ENCODE data around the gene FOSB.
A peak's percentile ranks its signal among the peaks of the same experiment; 100 is the strongest.

Gene FOSB

DNA sequence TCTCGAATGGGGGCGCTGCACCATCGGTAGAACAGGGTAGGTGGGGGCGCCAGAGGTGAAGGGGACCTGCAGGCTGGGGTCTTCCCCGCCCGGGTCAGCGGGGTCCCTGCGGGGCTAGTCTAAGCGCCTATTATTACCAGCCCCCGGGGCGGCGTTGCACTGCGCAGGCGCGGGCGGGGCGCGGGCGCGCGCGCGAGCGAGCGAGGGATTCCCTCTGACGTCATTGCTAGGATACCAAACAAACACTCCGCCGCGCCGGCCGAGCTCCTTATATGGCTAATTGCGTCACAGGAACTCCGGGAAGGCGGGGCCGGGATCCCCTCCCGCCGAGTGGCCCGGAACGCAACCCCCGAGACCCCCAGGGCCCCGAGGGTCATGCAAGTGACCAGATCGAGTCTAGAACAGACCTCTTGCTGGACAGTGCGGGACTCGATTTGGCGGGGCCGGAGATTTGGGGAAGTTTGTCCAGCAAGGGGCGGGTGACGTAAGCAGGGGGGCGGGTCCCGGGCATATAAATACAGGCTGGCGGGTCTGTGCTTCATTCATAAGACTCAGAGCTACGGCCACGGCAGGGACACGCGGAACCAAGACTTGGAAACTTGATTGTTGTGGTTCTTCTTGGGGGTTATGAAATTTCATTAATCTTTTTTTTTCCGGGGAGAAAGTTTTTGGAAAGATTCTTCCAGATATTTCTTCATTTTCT, at the start of gene FOSB:
TSS of gene FOSB (plus strand) at position 541 of the 703 bp plus-strand sequence. CDS start 591 bp downstream, outside the sequence.
- H3K4me2 ChIP-seq = peak within 1 kb of the TSS; percentile 99 to 100 (median 100)
- peaks cover 22 to 60% (median 53%) of the 10 kb centered on the region in 10 experiments for H3K4me1 ChIP-seq
- H3K9ac ChIP-seq = peak within 1 kb of the TSS; percentile 74 to 97 (median 83)
- peak within 1 kb of the TSS; percentile 71 to 99 (median 86) for H3K27ac ChIP-seq
- peaks cover 21 to 31% (median 23%) of the 10 kb centered on the region in 11 experiments for H3K27me3 ChIP-seq
- no peaks in the 10 kb centered on the region for H3K36me3 ChIP-seq
- peak in 1 of 11 experiments; percentile 61; a peak in 2 of 22 replicates for TF ChIP-seq Cebpa-rat (IDR thresholded peaks at IDR 0.05)
- H4K20me1 ChIP-seq = peaks cover 0 to 28% (median 11%) of the 10 kb centered on the region in 11 experiments; a peak in 15 of 22 replicates
- no peaks in the 10 kb centered on the region for H3K9me3 ChIP-seq (replicated peaks in 1 of 11)
- H3K4me3 ChIP-seq = peak within 1 kb of the TSS; percentile 64 to 84 (median 73)

DNA sequence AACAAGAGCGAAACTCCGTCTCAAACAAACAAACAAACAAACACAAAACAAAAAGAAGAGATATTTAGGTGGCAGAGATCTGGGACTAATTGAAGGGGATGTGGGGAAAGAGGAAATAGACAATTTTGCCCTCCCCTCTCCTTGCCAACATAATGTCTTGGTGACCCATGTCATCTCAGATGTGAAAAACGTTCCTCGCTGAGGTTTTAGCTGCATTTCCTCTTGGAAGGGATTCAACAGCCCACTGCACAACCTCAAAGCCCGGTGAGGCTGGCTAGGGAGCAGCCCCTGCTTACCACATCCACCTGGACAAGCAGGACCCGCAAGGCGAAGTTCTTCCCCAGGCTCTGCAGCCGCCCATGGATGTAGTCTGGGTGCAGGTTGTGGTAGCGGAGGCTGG, 49.0 kb upstream of the FOSB start:
- peak overlapping the region in 9 of 10 experiments; percentile 20 to 57 (median 41); a peak in 14 of 20 replicates for H3K4me3 ChIP-seq
- peaks cover 39 to 58% (median 52%) of the 10 kb centered on the region in 11 experiments for H3K36me3 ChIP-seq

DNA sequence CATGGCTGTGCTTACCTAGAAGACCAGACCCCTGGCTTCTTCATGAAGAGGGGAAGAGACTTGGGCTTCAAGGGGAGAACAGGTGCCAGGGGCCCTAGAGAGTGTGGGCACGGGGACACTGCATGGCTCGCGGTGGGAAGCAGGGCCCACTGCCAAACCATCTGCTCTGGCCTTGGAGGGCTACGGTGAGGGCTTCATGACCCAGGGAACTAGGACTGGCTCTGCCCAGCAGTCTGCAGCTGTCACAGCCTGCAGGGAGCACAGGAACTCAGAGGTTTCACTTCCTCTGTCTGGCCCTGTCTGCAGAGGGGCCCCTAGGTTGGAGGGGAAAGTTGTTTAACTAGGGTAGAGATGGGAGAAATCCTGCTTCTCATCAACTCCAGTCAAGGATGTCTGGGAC, 48.4 kb upstream of the FOSB start:
- Histone ChIP-seq H3K4me1 (peaks cover 79 to 100% (median 97%) of the 10 kb centered on the region in 10 experiments), H3K27ac (peak overlapping the region in 10 of 11 experiments; percentile 2 to 92 (median 76); a peak in 19 of 22 replicates), H3K4me2 (peak overlapping the region; percentile 78 to 100 (median 98)), H3K9ac (peak overlapping the region in 10 of 11 experiments; percentile 39 to 70 (median 61); a peak in 19 of 22 replicates), H4K20me1 (peaks cover 0 to 29% (median 7%) of the 10 kb centered on the region in 11 experiments; a peak in 16 of 22 replicates), H3K36me3 (peaks cover 34 to 52% (median 46%) of the 10 kb centered on the region in 11 experiments), H3K9me3 (replicated peaks in 1 of 11) (no peaks in the 10 kb centered on the region), H3K27me3 (no peaks in the 10 kb centered on the region), H3K4me3 (peak overlapping the region in 9 of 10 experiments; percentile 20 to 57 (median 41); a peak in 15 of 20 replicates)
- TF ChIP-seq Cebpa-rat (IDR thresholded peaks at IDR 0.05) = no peak

More for the DNA sequence above, 49.0 kb upstream of the FOSB start:
- H3K4me2 ChIP-seq = peak overlapping the region; percentile 78 to 100 (median 98)
- H3K4me1 ChIP-seq = peaks cover 79 to 100% (median 97%) of the 10 kb centered on the region in 10 experiments
- H4K20me1 ChIP-seq = peaks cover 0 to 29% (median 7%) of the 10 kb centered on the region in 11 experiments; a peak in 16 of 22 replicates
- H3K9ac ChIP-seq = peak overlapping the region in 10 of 11 experiments; percentile 39 to 70 (median 61); a peak in 19 of 22 replicates
- TF ChIP-seq Cebpa-rat (IDR thresholded peaks at IDR 0.05) = no peak
- H3K27me3 ChIP-seq = no peaks in the 10 kb centered on the region
- no peaks in the 10 kb centered on the region for H3K9me3 ChIP-seq (replicated peaks in 1 of 11)
- peak overlapping the region in 10 of 11 experiments; percentile 2 to 92 (median 76); a peak in 18 of 22 replicates for H3K27ac ChIP-seq

DNA sequence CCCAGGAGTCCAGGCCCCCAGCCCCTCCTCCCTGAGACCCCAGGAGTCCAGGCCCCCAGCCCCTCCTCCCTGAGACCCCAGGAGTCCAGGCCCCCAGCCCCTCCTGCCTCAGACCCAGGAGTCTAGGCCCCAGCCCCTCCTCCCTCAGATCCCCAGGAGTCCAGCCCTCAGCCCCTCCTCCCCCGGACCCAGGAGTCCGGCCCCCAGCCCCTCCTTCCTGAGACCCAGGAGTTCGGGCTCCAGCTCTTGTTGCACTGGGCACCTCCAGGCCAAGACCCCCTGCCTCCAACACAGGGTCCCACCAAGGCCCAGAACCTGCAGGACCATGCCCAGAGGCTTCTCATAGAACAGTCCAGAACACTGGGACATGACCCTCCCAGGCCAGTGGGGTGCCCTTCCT, 47.9 kb upstream of the FOSB start:
- Histone ChIP-seq H3K4me1 (peaks cover 84 to 100% (median 97%) of the 10 kb centered on the region in 10 experiments), H3K36me3 (peaks cover 29 to 47% (median 41%) of the 10 kb centered on the region in 11 experiments), H3K27ac (peak overlapping the region in 10 of 11 experiments; percentile 2 to 92 (median 76); a peak in 19 of 22 replicates), H3K4me2 (peak overlapping the region; percentile 78 to 100 (median 98)), H3K4me3 (peak overlapping the region in 7 of 10 experiments; percentile 19 to 49 (median 41); a peak in 10 of 20 replicates), H3K27me3 (no peaks in the 10 kb centered on the region), H4K20me1 (peaks cover 0 to 29% (median 7%) of the 10 kb centered on the region in 11 experiments; a peak in 15 of 22 replicates), H3K9ac (peak overlapping the region in 10 of 11 experiments; percentile 39 to 70 (median 61); a peak in 17 of 22 replicates), H3K9me3 (replicated peaks in 1 of 11) (no peaks in the 10 kb centered on the region)
- no peak for TF ChIP-seq Cebpa-rat (IDR thresholded peaks at IDR 0.05)

DNA sequence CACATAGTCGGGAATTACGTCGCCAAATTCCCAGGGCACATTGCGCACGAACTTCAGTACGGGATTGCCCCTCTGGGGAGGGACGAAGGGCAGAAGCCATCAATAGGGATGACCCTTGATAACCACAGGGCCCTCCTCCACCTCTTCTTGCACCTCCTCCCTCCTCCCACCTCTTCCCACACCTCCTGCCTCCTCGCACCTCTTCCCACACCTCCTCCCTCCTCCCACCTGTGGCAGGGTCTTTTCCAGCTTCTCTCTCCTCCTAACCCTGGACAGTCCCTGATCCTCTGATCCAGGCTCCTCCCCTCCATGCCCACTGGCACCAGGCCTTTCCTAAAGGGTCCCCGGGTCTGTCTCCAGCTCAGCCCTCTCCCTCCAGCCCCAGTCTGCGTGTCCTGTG, 47.4 kb upstream of the FOSB start:
- H3K9ac ChIP-seq = peak overlapping the region in 9 of 11 experiments; percentile 39 to 70 (median 61); a peak in 17 of 22 replicates

DNA sequence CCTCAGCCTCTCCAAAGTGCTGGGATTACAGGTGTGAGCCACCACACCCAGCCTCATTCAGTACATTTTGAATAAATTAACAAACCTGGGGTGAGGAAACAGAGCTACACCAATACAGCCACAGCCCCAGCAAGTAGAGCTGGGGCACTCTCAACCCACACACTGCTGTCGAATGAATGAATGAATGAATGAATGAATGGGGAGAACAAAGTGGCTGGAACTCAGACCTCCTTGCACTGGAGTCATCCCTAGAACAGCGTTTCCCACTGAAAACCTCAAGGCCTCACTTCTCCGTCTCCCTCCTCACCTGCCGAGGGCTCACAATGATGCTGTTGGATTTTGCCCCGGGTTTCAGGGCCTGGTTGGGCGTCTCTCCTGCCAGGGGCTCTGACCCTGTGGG, 46.9 kb upstream of the FOSB start:
- H3K4me1 ChIP-seq = peaks cover 90 to 100% (median 97%) of the 10 kb centered on the region in 10 experiments

More for the DNA sequence above, 47.4 kb upstream of the FOSB start:
- Histone ChIP-seq H3K4me3 (peak overlapping the region in 7 of 10 experiments; percentile 19 to 49 (median 41); a peak in 9 of 20 replicates), H3K9me3 (replicated peaks in 1 of 11) (no peaks in the 10 kb centered on the region), H3K27me3 (no peaks in the 10 kb centered on the region), H3K4me2 (peak overlapping the region; percentile 78 to 100 (median 98)), H4K20me1 (peaks cover 0 to 29% (median 7%) of the 10 kb centered on the region in 11 experiments; a peak in 15 of 22 replicates), H3K4me1 (peaks cover 89 to 100% (median 98%) of the 10 kb centered on the region in 10 experiments), H3K36me3 (peaks cover 27 to 43% (median 39%) of the 10 kb centered on the region in 11 experiments), H3K27ac (peak overlapping the region in 9 of 11 experiments; percentile 63 to 92 (median 76); a peak in 17 of 22 replicates)
- no peak for TF ChIP-seq Cebpa-rat (IDR thresholded peaks at IDR 0.05)

DNA sequence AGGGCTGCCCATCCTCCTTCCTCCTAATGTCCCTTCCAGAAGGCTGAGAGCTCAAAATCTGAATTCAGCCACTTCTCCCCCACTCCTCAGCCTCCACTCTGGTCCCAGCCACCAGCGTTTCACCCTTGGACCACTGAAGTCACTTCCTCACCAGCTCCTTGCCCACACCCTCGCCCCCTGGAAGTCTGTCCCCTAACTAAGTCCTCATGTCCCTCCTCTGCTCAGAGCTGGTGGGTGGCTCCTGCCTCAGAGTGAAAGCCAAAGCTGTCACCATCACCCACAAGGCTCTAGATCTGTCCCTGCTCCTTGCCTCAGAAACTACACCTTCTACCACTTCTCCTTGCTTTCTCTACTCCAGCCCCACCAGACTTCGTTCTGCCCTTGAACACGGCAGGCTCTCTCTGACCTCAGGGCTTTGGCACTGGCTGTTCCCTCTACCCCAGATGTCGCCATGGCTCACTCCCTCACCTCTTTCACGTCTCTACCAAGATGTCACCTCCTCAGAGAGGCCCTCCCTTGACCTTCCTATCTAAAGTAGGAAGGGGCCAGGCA, 45.8 kb upstream of the FOSB start:
- Histone ChIP-seq H3K27me3 (no peaks in the 10 kb centered on the region), H3K4me1 (peaks cover 81 to 100% (median 94%) of the 10 kb centered on the region in 10 experiments), H3K9me3 (replicated peaks in 1 of 11) (no peaks in the 10 kb centered on the region), H3K27ac (peak overlapping the region in 9 of 11 experiments; percentile 30 to 92 (median 52); a peak in 16 of 22 replicates), H3K9ac (peak overlapping the region in 10 of 11 experiments; percentile 16 to 88 (median 84); a peak in 16 of 22 replicates), H3K36me3 (peaks cover 12 to 27% (median 23%) of the 10 kb centered on the region in 11 experiments; a peak in 20 of 22 replicates), H3K4me2 (peak overlapping the region; percentile 96 to 100 (median 99)), H3K4me3 (peak overlapping the region in 6 of 10 experiments; percentile 72 to 77 (median 74); a peak in 9 of 20 replicates), H4K20me1 (peaks cover 0 to 29% (median 7%) of the 10 kb centered on the region in 11 experiments; a peak in 15 of 22 replicates)
- TF ChIP-seq Cebpa-rat (IDR thresholded peaks at IDR 0.05) = no peak

More for the DNA sequence above, 46.9 kb upstream of the FOSB start:
- H4K20me1 ChIP-seq = peaks cover 0 to 29% (median 7%) of the 10 kb centered on the region in 11 experiments; a peak in 15 of 22 replicates
- H3K36me3 ChIP-seq = peaks cover 22 to 39% (median 35%) of the 10 kb centered on the region in 11 experiments
- peak overlapping the region in 7 of 11 experiments; percentile 54 to 70 (median 65); a peak in 11 of 22 replicates for H3K9ac ChIP-seq
- peak overlapping the region; percentile 78 to 100 (median 98) for H3K4me2 ChIP-seq
- no peak overlapping the region for H3K4me3 ChIP-seq
- H3K27me3 ChIP-seq = no peaks in the 10 kb centered on the region
- no peaks in the 10 kb centered on the region for H3K9me3 ChIP-seq (replicated peaks in 1 of 11)
- no peak for TF ChIP-seq Cebpa-rat (IDR thresholded peaks at IDR 0.05)
- H3K27ac ChIP-seq = peak overlapping the region in 9 of 11 experiments; percentile 33 to 92 (median 76); a peak in 15 of 22 replicates

All from BLaER1 treated with 17β-estradiol and CSF1 and Interleukin-3, amounts not matched to agents 10 nM and 100 nM (cell line).